Osteoblast (primary cell): Measurements from ENCODE around the gene LCP1. TPM values are rescaled to one million over a fixed set of nuclear protein-coding genes. Genes with fewer than 3 reads are reported as not detected.

Experiments
- DNase-seq: peaks from one replicate; pipeline ENCODE4 v3.0.0; 2011; ENCODE audit warnings: low spot score, mixed read lengths; ENCODE audit not compliant: insufficient read length; ENCODE audit errors: missing footprints
- H2AFZ ChIP-seq: 2 replicates; pipeline ENCODE4 v1.6.0; 2011; ENCODE audit warnings: mild to moderate bottlenecking, low read length
- H3K27ac ChIP-seq: 2 replicates; pipeline ENCODE4 v1.5.1; 2011; ENCODE audit warnings: mild to moderate bottlenecking, low read depth, low read length, moderate library complexity
- H3K27me3 ChIP-seq: 2 replicates; pipeline ENCODE4 v1.6.0; 2012; ENCODE audit warnings: mild to moderate bottlenecking, control low read depth, inconsistent platforms, low read length, moderate library complexity; ENCODE audit not compliant: insufficient read depth
- H3K36me3 ChIP-seq: 2 replicates; pipeline ENCODE4 v1.5.1; 2011; ENCODE audit warnings: mild to moderate bottlenecking, low read length, control low read depth, moderate library complexity; ENCODE audit not compliant: insufficient read depth
- H3K4me1 ChIP-seq: 2 replicates; pipeline ENCODE4 v1.5.1; 2011; ENCODE audit warnings: mild to moderate bottlenecking, low read length, control low read depth, moderate library complexity; ENCODE audit not compliant: insufficient read depth
- H3K4me2 ChIP-seq: 2 replicates; pipeline ENCODE4 v1.6.0; 2011; ENCODE audit warnings: mild to moderate bottlenecking, low read length; ENCODE audit not compliant: insufficient read depth
- H3K4me3 ChIP-seq: fragments of 200-600 bp; sonication (generic); 3 replicates; pipeline ENCODE4 v1.5.1; 2012; ENCODE audit warnings: mild to moderate bottlenecking, low read length, inconsistent platforms; ENCODE audit not compliant: insufficient read depth
- H3K79me2 ChIP-seq: 2 replicates; pipeline ENCODE4 v1.6.0; 2012; ENCODE audit warnings: mild to moderate bottlenecking, low read length, control low read depth, inconsistent platforms; ENCODE audit not compliant: insufficient read depth
- H3K9me3 ChIP-seq: 2 replicates; pipeline ENCODE4 v1.5.1; 2011; ENCODE audit warnings: low read depth, low read length, control low read depth
- H4K20me1 ChIP-seq: 2 replicates; pipeline ENCODE4 v1.6.0; 2012; ENCODE audit warnings: mild to moderate bottlenecking, low read length, control low read depth; ENCODE audit not compliant: insufficient read depth
- CTCF ChIP-seq: IDR thresholded peaks from 2 replicates; pipeline ENCODE4 v1.5.1; 2011; ENCODE audit warnings: mild to moderate bottlenecking, low read depth, low read length, moderate library complexity; ENCODE audit errors: extremely low read depth
- total RNA-seq: library from RNA; depleted of rRNA; stranded (reverse); fragments of >200 nt; gene quantifications from 2 replicates; pipeline ENCODE4 v1.2.3, GENCODE V29; 2012

LCP1 gene
- total RNA-seq, 1 donor: 1.4 TPM

GRCh38 chr13:46171217-46171616, 10.8 kb downstream of the LCP1 start:
- no peaks in the 10 kb centered on the region for H3K79me2 ChIP-seq
- TF ChIP-seq CTCF: no peak
- no peak for DNase-seq
- H3K4me3 ChIP-seq: no peak overlapping the region
- H3K9me3 ChIP-seq: no peaks in the 10 kb centered on the region
- peaks cover 27% of the 10 kb centered on the region for H3K27me3 ChIP-seq
- H3K27ac ChIP-seq: no peak overlapping the region
- no peak overlapping the region for H2AFZ ChIP-seq
- no peaks in the 10 kb centered on the region for H4K20me1 ChIP-seq
- H3K4me2 ChIP-seq: no peak overlapping the region
- no peaks in the 10 kb centered on the region for H3K36me3 ChIP-seq
- H3K4me1 ChIP-seq: no peaks in the 10 kb centered on the region

DNA sequence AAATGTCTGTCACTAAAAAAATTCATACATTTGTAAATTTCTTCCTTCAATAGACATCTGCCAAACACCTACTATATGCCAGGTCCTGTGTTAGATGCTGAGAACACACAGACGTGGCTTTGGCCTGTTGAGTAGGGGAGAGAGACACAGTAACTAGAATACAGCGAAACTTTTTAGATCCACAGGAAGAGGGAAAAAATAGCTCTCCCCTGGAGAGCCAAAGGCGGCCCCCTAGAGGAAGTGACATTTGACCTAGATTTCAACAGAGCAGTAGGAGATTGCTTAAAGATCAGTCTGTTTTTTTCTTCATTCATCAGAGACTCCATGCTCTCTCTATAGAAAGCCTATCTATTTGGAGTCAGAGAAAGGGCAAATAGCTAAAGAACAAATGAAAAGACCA, 11.3 kb downstream of the LCP1 start:
- Histone ChIP-seq H3K27me3 (peaks cover 22% of the 10 kb centered on the region), H3K4me3 (no peak overlapping the region), H3K27ac (no peak overlapping the region), H3K4me2 (no peak overlapping the region), H2AFZ (no peak overlapping the region), H3K36me3 (no peaks in the 10 kb centered on the region), H3K9me3 (no peaks in the 10 kb centered on the region), H3K4me1 (no peaks in the 10 kb centered on the region), H4K20me1 (no peaks in the 10 kb centered on the region), H3K79me2 (no peaks in the 10 kb centered on the region)
- TF ChIP-seq CTCF: no peak
- no peak for DNase-seq

GRCh38 chr13:46170268-46170667, 11.7 kb downstream of the LCP1 start:
- no peaks in the 10 kb centered on the region for H3K79me2 ChIP-seq

DNA sequence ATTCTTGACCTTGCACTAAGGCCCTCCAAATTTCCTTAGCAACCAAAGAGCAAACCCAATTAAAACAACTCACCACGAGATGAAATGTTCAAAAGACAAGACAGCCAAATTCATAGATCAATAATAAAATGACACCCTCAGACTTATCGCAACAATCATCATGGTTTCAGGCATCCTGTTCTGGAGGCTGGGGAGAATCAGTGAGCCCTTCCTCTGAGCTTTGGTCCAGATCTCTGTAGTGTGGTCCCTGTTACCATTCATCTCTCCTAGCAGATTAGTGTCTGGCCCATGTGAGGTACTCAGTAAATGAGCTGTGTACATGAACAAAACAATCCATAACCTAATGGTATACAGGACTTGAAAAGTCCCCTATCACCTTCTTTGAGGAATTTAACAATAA, 12.2 kb downstream of the LCP1 start:
- H3K36me3 ChIP-seq: no peaks in the 10 kb centered on the region
- H3K27me3 ChIP-seq: peaks cover 16% of the 10 kb centered on the region
- H3K27ac ChIP-seq: no peak overlapping the region
- no peaks in the 10 kb centered on the region for H4K20me1 ChIP-seq
- H2AFZ ChIP-seq: no peak overlapping the region
- DNase-seq: no peak
- H3K4me3 ChIP-seq: no peak overlapping the region
- H3K4me2 ChIP-seq: no peak overlapping the region
- no peak for TF ChIP-seq CTCF
- no peaks in the 10 kb centered on the region for H3K4me1 ChIP-seq
- H3K9me3 ChIP-seq: no peaks in the 10 kb centered on the region
- no peaks in the 10 kb centered on the region for H3K79me2 ChIP-seq

More at GRCh38 chr13:46170268-46170667, 11.7 kb downstream of the LCP1 start:
- Histone ChIP-seq H4K20me1 (no peaks in the 10 kb centered on the region), H3K36me3 (no peaks in the 10 kb centered on the region), H3K27me3 (peaks cover 18% of the 10 kb centered on the region), H3K4me2 (no peak overlapping the region), H3K9me3 (no peaks in the 10 kb centered on the region), H3K4me3 (no peak overlapping the region), H3K27ac (no peak overlapping the region), H3K4me1 (no peaks in the 10 kb centered on the region), H2AFZ (no peak overlapping the region)
- no peak for TF ChIP-seq CTCF
- DNase-seq: no peak
